ENCODE data around the gene SMG1.
"Not testable (repeated sequence)": the region's sequence is repeated elsewhere in the genome, so short reads cannot be mapped to it uniquely, and the experiment has no call there.

DNA sequence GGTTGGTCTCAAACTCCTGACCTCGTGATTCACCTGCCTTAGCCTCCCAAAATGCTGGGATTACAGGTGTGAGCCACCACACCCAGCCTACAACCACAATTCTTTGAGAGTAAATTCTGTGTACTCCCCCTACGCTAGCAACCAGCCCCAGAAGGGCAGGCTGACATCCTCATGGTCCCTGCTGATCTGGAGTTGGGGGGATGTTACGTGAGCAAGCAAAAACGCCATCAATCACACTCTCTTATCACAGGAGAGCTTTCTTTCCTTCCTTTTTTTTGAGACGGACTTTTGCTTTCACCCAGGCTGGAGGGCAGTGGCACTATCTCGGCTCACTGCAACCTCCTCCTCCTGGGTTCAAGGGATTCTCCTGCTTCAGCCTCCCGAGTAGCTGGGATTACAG, 154.0 kb downstream of the SMG1 start:
- not testable (repeated sequence) for TF ChIP-seq POLR2A (IDR thresholded peaks at IDR 0.05; ENCODE audit: low read length); GATA1 (IDR thresholded peaks at IDR 0.05; ENCODE audit: low read depth, low read length)

All from erythroblast (primary cell).